ENCODE measurements around the gene ADPRHL1. TPM values are rescaled to one million over a fixed set of nuclear protein-coding genes. Genes with fewer than 3 reads are reported as not detected.
"Not testable (repeated sequence)": the region's sequence is repeated elsewhere in the genome, so short reads cannot be mapped to it uniquely, and the experiment has no call there.

The ADPRHL1 gene
- total RNA-seq, 1 donor from 2014 or later = 1.2 TPM

DNA sequence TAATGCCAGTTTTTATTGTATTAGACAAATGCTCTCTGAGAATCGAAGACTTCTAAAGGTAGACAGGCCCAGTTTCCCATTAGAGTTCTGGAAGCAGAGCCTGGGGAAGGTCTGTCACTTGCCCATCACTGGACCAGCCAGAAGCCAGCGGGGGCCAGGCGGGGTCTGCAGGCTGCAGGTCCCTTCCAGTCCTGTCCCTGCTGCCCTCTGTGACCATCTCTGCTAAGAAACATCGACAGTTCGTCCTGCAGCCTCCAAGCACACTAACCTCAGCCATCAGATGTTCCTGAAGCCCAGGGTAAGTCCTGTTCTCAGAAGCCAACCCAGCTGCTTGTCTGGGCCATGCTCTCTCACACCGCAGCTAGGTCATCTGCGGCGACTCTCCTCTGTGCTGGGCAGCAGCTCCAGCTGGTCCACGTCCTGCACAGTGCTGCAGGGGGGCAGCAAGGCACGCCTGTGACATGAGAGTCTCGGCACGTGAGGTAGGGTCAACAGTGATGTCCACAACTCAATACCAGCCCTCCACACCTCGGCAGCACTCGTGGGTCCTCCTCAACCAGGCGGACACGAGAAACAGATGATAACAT is 2.9 kb upstream of the ADPRHL1 start:
- no peak for DNase-seq (ENCODE audit: low spot score)
- ATAC-seq = no peak

DNA sequence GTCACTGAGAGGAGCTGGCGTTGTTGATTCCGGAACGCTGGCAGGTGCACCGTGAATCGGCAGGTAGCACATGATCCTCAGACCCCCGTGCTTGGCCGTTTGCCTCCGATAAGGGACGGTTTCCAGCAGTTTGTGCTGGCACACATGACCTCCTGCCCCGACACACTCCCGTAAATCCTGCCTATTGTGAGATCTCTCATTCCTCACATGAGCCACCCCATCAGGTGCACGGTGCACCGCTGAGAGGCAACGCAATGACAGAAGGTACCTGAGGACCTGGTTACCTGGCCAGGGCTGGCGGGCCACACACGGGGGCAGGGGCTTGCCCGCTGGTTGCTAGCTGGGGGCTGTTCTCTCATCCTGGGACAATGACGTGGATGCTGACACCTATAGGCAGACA is 2.1 kb upstream of the ADPRHL1 start:
- DNase-seq (ENCODE audit: low spot score) (peak; percentile 39), ATAC-seq (no peak)

DNA sequence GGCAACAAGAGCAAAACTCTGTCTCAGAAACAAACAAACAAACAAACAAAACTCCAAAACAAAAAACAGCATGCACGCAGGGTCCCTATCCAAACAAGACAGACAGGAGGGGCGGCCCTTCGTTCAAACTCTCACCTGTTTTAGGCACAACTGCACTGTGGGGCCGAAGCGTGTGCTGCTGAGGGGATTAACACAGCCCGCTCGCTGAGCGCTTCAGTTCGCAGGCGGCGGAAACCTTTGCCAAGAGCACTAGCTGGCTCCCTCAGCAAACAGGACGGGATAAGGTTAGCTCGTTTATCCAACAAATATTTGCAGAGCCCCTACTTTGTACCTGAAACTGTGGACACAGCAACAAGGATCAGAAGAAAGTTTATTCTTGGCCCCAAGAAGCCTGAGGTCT is 1.6 kb upstream of the ADPRHL1 start:
- DNase-seq (ENCODE audit: low spot score) = no peak

DNA sequence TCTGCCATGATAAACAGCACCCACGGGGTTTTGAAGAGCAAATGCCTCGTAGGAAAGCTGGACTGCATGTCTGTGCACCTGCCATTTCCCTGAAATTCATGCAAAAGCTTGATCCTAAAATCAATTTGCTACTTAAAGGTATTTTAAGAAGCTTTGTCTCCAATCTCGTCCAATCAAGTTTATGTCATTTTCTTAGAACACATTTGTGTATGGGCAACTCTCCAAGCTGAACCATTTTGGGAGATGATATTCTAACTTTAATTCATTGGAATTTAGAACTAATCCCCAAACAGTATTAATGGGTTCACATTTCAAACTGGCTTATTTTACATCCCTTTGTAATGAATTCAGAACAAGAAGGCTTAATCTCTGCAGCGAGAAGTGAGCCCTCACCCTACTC is 822 bp downstream of the ADPRHL1 start:
- DNase-seq (ENCODE audit: low spot score) (no peak), ATAC-seq (no peak)

More for the DNA sequence above, 1.6 kb upstream of the ADPRHL1 start:
- no peak for ATAC-seq

DNA sequence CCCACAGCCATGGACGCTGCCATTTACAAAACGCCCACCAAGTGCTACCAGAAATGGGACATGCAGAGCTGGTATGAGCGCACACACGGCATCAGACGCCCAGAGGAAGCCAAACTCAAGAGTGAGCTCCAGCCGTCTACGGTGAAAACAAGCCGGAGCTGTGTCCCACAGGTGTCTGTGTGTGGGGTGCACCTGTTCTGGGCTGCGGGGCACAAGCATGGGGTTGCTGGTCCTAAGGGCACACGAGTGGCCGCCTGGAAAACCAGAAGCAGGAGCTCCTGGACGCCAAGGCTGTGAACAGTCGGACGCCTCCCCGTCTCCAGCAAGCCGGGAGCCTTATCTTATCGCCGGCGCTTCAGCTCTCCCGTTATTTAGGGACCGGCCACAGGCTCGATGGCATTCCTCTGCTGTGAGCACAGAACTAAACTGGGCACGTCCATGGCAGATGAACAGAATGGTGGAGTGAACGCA is 1.3 kb downstream of the ADPRHL1 start:
- DNase-seq (ENCODE audit: low spot score) = no peak

DNA sequence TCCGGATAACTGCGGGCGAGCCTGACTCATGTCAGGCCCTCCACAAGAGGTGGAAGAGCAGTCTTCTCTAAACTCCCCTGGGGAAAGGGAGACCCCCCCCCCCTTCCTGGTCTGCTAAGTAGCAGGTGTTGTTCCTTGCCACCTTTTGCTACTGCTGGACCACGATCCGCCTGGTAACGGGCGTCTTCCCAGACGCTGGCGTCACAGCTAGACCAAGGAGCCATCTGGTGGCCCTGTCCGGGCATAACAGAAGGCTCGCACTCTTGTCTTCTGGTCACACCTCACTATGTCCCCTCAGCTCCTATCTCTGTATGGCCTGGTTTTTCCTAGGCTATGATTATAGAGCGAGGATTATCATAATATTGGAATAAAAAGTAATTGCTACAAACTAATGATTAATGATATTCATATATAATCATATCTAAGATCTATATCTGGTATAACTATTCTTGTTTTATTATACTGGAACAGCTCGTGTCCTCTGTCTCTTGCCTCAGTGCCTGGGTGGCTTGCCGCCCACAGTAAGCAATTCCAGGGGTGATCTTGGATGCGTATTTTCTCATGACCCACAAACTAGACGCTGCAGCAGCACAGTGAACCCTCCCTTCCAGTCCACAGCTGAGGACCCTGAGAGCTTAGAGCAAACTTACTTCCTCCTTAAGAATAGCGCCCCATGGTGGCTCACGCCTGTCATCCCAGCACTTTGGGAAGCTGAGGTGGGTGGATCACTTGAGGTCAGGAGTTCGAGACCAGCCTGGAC is 2.2 kb downstream of the ADPRHL1 start:
- ATAC-seq; DNase-seq (ENCODE audit: low spot score): not testable (repeated sequence)

More for the DNA sequence above, 1.3 kb downstream of the ADPRHL1 start:
- no peak for ATAC-seq

DNA sequence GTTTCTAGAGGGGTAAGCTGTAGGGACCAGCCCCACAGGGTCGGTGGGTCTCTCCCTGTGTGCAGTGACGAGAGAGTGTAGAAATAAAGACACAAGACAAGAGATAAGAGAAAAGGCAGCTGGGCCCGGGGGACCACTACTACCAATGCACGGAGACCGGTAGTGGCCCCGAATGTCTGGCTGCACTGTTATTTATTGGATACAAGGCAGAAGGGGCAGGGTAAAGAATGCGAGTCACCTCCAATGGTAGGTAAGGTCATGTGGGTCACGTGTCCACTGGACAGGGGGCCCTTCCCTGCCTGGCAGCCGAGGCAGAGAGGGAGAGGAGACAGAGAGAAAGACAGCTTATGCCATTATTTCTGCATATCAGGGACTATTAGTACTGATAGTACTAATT is 2.9 kb downstream of the ADPRHL1 start:
- DNase-seq (ENCODE audit: low spot score); ATAC-seq: not testable (repeated sequence)

DNA sequence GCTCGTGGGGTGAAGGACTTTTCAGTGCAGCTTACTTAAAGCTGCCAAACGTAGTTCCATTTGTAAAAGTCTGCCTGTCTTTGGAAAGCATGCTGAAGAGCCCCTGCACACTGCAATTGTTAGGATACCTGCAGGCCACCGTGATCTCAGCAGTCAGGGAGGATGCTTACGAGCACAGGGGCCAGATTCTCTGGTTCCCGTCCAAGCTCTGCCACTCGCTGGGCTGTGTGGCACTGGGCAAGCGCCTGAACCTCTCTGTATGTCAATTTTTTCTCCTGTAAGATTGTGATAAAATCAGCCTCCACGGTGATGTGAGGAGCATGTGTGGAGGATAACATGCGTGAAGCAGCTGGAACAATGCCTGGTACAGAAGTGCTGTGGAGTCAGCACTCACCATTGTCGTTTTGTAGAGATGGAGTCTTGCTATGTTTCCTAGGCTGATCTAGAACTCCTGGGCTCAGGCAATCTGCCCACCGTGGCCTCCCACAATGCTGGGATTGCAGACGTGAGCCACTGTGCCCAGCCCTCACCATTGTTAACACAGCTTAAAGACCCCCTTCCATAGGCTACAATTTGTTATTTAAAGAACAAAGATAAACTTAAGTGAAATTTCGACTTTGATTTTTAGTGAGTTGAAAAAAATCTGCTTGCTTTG is 3.5 kb downstream of the ADPRHL1 start:
- no peak for ATAC-seq
- no peak for DNase-seq (ENCODE audit: low spot score)

DNA sequence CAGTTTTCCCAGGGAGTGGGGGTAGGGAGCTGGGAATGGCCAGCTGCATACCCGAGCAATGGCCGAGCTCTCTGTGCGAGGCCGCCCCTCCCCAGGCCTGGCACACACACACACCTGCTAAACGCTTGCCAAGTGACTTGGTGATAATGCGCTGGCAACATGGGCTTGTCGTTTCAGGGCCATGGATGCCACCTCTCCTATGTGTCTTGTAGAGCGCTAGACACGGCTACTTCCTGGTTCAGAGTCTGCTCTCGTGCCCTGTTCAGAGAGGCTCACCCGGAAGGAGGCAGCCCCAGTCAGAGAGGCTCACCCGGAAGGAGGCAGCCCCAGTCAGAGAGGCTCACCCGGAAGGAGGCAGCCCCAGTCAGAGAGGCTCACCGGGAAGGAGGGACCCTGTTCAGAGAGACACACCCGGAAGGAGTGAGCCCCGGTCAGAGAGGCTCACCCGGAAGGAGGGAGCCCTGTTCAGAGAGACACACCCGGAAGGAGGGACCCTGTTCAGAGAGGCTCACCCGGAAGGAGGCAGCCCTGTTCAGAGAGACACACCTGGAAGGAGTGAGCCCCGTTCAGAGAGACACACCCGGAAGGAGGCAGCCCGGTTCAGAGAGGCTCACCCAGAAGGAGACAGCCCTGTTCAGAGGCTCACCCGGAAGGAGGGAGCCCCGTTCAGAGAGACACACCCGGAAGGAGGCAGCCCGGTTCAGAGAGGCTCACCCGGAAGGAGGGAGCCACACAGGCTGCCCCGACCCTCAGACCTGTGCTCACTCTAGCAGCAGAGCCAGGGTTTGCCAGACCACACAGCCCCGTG is 4.2 kb downstream of the ADPRHL1 start:
- DNase-seq (ENCODE audit: low spot score) = no peak
- ATAC-seq = peak; percentile 68

DNA sequence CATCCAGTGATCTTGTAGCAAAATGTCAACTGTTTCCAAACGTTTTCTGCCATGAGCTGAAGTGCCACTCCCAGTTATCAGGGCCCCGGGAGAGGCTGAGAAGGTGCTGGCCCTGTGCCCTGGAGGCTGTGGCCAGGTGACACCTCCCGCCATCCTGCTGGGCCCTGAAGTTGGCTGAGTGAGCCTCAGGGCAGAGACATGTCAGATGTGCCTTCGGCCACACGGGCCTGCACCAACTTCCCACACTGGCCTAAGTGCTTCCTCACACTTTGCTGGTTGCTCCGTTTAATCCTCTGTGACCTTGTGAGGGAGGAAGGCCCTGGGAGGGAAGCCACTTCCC is 4.8 kb downstream of the ADPRHL1 start:
- peak; percentile 67 for ATAC-seq
- no peak for DNase-seq (ENCODE audit: low spot score)

DNA sequence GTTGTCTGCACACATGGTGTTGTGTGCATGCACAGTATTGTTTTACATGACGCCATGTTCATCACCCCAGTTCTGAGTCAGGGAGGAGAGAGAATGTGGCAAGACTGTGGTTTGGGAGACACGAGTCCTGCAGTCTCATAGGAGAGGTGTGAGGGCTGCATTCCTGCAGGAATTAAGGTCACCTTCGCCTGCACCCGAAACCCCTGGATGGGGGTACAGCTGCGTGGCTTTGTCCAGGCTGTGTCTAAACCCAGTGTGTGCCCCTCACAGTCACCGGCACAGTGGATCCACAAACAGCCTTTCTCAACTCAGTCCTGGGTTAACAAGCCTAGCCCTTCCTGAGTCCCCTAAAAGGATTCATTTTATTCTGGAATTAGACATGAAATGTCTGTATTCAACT is 5.7 kb downstream of the ADPRHL1 start:
- DNase-seq (ENCODE audit: low spot score) = no peak

DNA sequence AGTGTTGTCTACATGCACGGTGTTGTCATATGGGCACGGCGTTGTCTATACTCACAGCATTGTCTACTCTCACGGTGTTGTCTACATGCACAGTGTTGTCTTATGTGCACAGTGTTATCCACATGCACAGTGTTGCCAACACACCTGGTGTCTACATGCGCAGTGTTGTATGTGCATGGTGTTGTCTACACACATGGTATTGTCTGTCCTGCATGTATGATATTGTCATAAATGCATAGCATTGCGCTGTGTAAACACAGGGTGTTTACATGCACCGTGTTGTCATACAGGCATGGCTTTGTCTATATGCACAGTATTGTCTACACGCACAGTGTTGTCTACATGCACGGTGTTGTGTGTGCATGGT is 6.8 kb downstream of the ADPRHL1 start:
- ATAC-seq (no peak), DNase-seq (ENCODE audit: low spot score) (no peak)

More for the DNA sequence above, 5.7 kb downstream of the ADPRHL1 start:
- ATAC-seq = no peak

DNA sequence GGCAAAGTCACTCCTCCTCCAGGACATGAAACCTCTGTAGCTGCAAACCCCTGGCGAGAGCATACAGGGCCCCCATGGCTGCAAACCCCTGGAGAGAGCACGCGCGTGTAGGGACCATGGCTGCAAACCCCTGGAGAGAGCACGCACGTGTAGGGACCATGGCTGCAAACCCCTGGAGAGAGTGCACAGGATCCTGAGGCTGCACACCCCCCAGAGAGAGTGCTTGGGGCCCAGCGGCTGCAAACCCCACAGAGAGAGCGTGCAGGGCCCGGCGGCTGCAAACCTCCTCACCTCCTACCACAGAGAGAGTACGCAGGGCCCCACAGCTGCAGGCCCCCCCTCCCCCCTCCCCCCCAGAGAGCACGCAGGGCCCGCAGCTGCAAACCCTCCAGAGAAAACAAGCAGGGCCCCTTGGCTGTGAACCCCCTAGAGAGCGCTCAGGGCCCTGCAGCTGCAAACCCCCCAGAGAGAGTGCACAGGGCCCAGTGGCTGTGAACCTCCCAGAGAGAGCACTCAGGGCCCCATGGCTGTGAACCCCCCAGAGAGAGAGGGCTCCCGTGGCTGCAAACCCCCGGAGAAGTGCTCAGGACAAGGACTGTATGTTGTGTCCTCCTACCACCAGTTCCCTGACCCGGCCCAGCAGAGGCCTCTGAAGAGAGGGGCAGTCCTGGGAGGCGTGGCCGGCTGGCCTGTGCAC is 7.3 kb downstream of the ADPRHL1 start:
- DNase-seq (ENCODE audit: low spot score) = no peak
- no peak for ATAC-seq

DNA sequence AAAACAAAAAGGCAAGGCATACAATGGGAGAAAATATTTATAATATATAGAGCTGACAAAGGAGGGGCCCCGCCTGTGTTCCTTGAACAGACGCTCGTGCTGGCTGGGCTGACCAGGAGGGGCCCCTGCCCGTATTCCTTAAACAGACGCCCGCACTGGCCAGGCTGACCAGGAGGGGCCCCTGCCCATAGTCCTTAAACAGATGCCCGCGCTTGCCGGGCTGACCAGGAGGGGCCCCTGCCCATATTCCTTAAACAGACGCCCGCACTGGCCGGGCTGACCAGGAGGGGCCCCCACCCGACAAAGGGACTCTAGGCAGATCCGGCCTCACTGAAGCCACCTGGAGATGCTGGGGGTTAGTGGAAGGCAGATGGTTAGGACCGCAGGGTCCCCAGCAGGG is 9.3 kb downstream of the ADPRHL1 start:
- no peak for ATAC-seq
- DNase-seq (ENCODE audit: low spot score) = no peak

DNA sequence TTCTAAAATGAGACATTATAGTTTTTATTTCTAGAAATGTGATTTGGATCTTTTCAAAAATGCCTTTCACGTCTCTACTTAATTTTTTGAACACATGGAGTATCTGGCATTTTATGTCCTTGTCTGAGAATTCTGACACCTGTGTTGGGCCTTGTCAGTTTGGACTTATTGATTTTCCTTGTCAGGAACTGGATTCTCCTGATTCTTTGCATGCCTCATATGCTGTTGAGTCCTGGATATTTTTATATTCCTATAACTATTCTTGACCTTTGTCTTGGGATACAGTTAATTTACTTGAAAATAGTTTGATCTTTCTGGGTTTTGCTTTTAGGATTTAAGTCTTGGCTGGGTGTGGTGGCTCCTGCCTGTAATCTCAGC is 10.3 kb downstream of the ADPRHL1 start:
- no peak for ATAC-seq
- DNase-seq (ENCODE audit: low spot score) = no peak

DNA sequence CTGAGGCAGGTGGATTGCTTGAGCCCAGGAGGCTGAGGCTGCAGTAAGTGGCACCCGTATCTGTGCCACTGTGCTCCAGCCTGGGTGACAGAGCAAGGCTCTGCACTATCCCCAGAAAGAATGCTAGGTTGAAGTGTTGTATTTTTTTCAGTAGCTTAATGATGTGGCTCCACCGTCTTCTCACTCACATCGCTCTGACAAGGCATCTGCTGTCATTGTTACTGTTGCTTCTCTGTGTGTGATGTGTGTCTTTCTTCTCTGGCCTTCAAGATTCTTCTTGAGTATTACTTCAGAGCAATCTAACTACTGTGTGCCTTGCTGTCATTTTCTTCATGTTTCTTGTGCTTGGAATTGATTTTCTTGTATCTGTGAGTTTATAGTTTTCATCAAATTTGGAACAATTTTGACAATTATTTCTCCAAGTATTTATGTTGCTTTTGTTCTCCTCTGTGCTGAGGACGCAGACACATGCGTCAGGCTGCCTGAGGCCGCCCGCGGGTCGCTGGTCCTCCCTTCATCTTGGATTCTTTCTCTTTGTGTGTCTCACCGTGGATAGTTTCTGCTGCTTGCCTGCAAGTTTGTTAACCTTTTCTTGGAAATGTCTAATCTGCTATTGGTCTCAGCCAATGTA is 10.8 kb downstream of the ADPRHL1 start:
- ATAC-seq (no peak), DNase-seq (ENCODE audit: low spot score) (no peak)

DNA sequence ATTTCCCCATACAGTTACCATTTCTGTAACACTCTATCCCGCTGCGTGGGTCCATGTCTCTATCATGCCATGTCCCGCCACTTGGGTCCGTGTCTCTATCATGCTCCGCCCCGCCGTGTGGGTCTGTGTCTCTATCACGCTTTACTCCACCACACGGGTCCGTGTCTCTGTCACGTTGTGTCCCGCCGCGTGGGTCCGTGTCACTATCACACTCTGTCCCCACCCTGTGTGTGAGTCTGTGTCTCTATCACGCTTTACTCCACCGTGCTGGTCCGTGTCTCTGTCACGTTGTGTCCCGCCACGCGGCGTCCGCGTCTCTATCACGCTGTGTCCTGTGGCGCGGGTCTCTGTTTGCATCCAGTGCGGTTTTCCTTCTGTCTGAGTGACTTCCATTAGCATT is 11.6 kb downstream of the ADPRHL1 start:
- DNase-seq (ENCODE audit: low spot score) (no peak), ATAC-seq (no peak)

DNA sequence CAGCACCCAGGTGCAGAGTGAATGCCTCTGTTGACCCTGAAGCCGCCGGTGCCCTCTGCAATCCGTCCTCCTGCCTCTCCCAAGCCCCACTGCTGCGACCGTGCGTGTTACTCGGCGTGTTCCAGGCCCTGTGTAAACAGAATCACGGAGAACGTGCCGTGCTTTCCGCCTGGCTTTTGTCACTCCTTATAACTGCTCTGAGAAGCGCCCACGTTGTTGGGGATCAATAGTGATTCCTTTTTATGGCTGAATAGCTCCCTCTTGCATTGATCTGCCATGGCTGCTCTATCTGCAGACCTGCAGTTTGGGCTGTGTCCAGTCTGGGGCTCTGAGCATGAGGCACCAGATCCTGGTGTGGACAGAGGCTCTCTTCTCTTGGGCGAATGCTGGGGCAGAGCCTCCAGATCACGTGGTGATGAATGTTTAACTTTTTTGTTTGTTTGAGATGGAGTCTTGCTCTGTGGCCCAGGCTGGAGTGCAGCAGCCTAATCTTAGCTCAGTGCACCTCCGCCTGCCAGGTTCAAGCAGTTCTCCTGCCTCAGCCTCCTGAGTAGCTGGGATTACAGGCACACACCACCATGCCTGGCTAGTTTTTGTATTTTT is 15.8 kb downstream of the ADPRHL1 start:
- peak; percentile 98 for ATAC-seq

DNA sequence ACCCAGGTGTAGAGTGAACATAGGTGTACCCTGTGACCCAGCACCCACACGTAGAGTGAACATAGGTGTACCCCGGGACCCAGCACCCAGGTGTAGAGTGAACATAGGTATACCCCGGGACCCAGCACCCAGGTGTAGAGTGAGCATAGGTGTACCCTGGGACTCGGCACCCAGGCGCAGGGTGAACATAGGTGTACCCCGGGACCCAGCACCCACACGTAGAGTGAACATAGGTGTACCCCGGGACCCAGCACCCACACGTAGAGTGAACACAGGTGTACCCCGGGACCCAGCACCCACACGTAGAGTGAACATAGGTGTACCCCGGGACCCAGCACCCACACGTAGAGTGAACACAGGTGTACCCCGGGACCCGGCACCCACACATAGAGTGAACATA is 16.4 kb downstream of the ADPRHL1 start:
- DNase-seq (ENCODE audit: low spot score); ATAC-seq: not testable (repeated sequence)

More for the DNA sequence above, 15.8 kb downstream of the ADPRHL1 start:
- DNase-seq (ENCODE audit: low spot score) = peak; percentile 77

DNA sequence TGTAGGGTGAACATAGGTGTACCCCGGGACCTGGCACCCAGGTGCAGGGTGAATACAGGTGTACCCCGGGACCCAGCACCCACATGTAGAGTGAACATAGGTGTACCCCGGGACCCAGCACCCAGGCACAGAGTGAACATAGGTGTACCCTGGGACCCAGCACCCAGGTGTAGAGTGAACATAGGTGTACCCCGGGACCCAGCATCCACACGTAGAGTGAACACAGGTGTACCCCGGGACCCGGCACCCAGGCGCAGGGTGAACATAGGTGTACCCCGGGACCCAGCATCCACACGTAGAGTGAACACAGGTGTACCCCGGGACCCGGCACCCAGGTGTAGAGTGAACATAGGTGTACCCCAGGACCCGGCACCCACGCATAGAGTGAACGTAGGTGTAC is 17.4 kb downstream of the ADPRHL1 start:
- DNase-seq (ENCODE audit: low spot score); ATAC-seq: not testable (repeated sequence)

Data from left lobe of liver (tissue), 2 donors.